IMR-90 (cell line): ENCODE results near the gene ZKSCAN5. TPM values are rescaled to one million over a fixed set of nuclear protein-coding genes. Genes with fewer than 3 reads are reported as not detected.

Experiments
- ATAC-seq: fragments of 200-7000 bp; cut with Tn5 transposase; 2 replicates; pipeline ENCODE4 v1.9.1; 2020; ENCODE audit warnings: low read depth, mild to moderate bottlenecking, moderate library complexity
- BruUV-seq: library from RNA; stranded (reverse); fragments of 400-500 nt; replicated peaks from 2 replicates; lab custom pipeline; 2021; lab: Mats Ljungman, UMichigan
- CTCF ChIA-PET: fragments of 300-600 bp; formaldehyde crosslinking; extraction: SDS; loops from one replicate; lab custom pipeline; 2021; ENCODE audit warnings: antibody characterized with exemption; lab: Yijun Ruan, JAX
- POLR2A ChIA-PET: fragments of 300-600 bp; sonication (Branson Sonifier 250); formaldehyde crosslinking; loops from one replicate; lab custom pipeline; 2022; ENCODE audit warnings: antibody characterized with exemption; ENCODE audit not compliant: unreplicated experiment; lab: Charles Lee
- DNase-seq: peaks from one replicate; pipeline ENCODE4 v3.0.0; 2013
- H2AFZ ChIP-seq: replicated peaks from 2 replicates; pipeline ENCODE3; 2013; ENCODE audit warnings: low read length, mild to moderate bottlenecking; ENCODE audit not compliant: poor library complexity
- H2AK5ac ChIP-seq: 2 replicates; pipeline ENCODE4 v1.6.1; 2013; ENCODE audit warnings: low read depth, low read length, inconsistent platforms
- H2AK9ac ChIP-seq: replicated peaks from 2 replicates; pipeline ENCODE3; 2013; ENCODE audit warnings: mild to moderate bottlenecking, low read depth, low read length, moderate library complexity; ENCODE audit not compliant: poor library complexity
- H2BK120ac ChIP-seq: 2 replicates; pipeline ENCODE4 v1.6.1; 2013; ENCODE audit warnings: low read depth, low read length, inconsistent platforms
- H2BK15ac ChIP-seq: 3 replicates; pipeline ENCODE4 v1.6.1; 2013; ENCODE audit warnings: low read depth, low read length, inconsistent platforms
- H2BK20ac ChIP-seq: 2 replicates; pipeline ENCODE4 v1.6.1; 2013; ENCODE audit warnings: low read depth, mild to moderate bottlenecking, inconsistent platforms, low read length, moderate library complexity
- H2BK5ac ChIP-seq: 2 replicates; pipeline ENCODE4 v1.6.1; 2013; ENCODE audit warnings: mild to moderate bottlenecking, low read depth, low read length, inconsistent platforms; ENCODE audit not compliant: poor library complexity, severe bottlenecking
- H3K14ac ChIP-seq: replicated peaks from 2 replicates; pipeline ENCODE4 v1.6.1; 2013; ENCODE audit warnings: low read depth, low read length, inconsistent platforms
- H3K18ac ChIP-seq: 2 replicates; pipeline ENCODE4 v1.6.1; 2013; ENCODE audit warnings: low read depth, low read length, control low read depth
- H3K23ac ChIP-seq: 2 replicates; pipeline ENCODE4 v1.6.1; 2013; ENCODE audit warnings: low read depth, low read length, inconsistent platforms
- H3K27ac ChIP-seq: 2 replicates; pipeline ENCODE4 v1.5.1; 2013; ENCODE audit warnings: mild to moderate bottlenecking, control low read depth, low read length; ENCODE audit not compliant: insufficient read depth
- H3K27me3 ChIP-seq: 2 replicates; pipeline ENCODE4 v1.6.1; 2013; ENCODE audit warnings: low read length; ENCODE audit not compliant: control insufficient read depth, insufficient read depth
- H3K36me3 ChIP-seq: 2 replicates; pipeline ENCODE4 v1.6.1; 2013; ENCODE audit warnings: low read length, mixed read lengths; ENCODE audit not compliant: control insufficient read depth, insufficient read depth
- H3K4ac ChIP-seq: 2 replicates; pipeline ENCODE4 v1.6.1; 2013; ENCODE audit warnings: low read depth, low read length, inconsistent platforms
- H3K4me1 ChIP-seq: 2 replicates; pipeline ENCODE4 v1.6.1; 2013; ENCODE audit warnings: low read length, mixed read lengths; ENCODE audit not compliant: control insufficient read depth, insufficient read depth
- H3K4me2 ChIP-seq: 2 replicates; pipeline ENCODE4 v1.6.1; 2013; ENCODE audit warnings: low read depth, mild to moderate bottlenecking, control low read depth, low read length, moderate library complexity
- H3K4me3 ChIP-seq: 2 replicates; pipeline ENCODE4 v1.5.1; 2013; ENCODE audit warnings: low read depth, mild to moderate bottlenecking, control low read depth, low read length, moderate library complexity; ENCODE audit not compliant: insufficient read depth
- H3K56ac ChIP-seq: 2 replicates; pipeline ENCODE4 v1.6.1; 2013; ENCODE audit warnings: low read length, inconsistent platforms; ENCODE audit not compliant: insufficient read depth; ENCODE audit errors: extremely low read depth
- H3K79me1 ChIP-seq, 2 experiments: 2 replicates each; pipeline ENCODE4 v1.6.1; 2013; ENCODE audit warnings: low read length in 2 of 2, inconsistent platforms in 1 of 2, low read depth in 1 of 2
- H3K9ac ChIP-seq: 2 replicates; pipeline ENCODE4 v1.6.1; 2013; ENCODE audit warnings: low read depth, low read length, control low read depth
- H3K9me1 ChIP-seq: 2 replicates; pipeline ENCODE4 v1.6.1; 2013; ENCODE audit warnings: low read length, inconsistent platforms; ENCODE audit not compliant: insufficient read depth
- H3K9me3 ChIP-seq: 2 replicates; pipeline ENCODE4 v1.6.1; 2013; ENCODE audit warnings: low read length; ENCODE audit not compliant: control insufficient read depth, insufficient read depth
- H4K20me1 ChIP-seq: 2 replicates; pipeline ENCODE4 v1.6.1; 2013; ENCODE audit warnings: low read length, inconsistent platforms; ENCODE audit not compliant: insufficient read depth
- H4K5ac ChIP-seq: 2 replicates; pipeline ENCODE4 v1.6.1; 2013; ENCODE audit warnings: mild to moderate bottlenecking, low read depth, low read length, control low read depth
- H4K8ac ChIP-seq, 2 experiments: 2 replicates each; pipeline ENCODE4 v1.6.1; 2013; ENCODE audit warnings: low read depth in 2 of 2, low read length in 2 of 2, control low read depth in 1 of 2, inconsistent platforms in 1 of 2
- H4K91ac ChIP-seq: 2 replicates; pipeline ENCODE4 v1.6.1; 2013; ENCODE audit warnings: low read depth, low read length, inconsistent platforms; ENCODE audit not compliant: insufficient read depth
- CEBPB ChIP-seq: IDR thresholded peaks from 2 replicates; pipeline ENCODE4 v1.6.1; 2012; ENCODE audit warnings: low read depth, low read length, improper control_type of control experiment
- CTCF ChIP-seq: conservative IDR thresholded peaks from 2 replicates; pipeline ENCODE4 v1.5.1; 2012; ENCODE audit warnings: mild to moderate bottlenecking, low read depth, low read length, improper control_type of control experiment
- ELK1 ChIP-seq: fragments of 150-350 bp; IDR thresholded peaks from 2 replicates; pipeline ENCODE4 v1.6.1; 2016; ENCODE audit warnings: low read depth, mild to moderate bottlenecking, low read length, moderate library complexity, borderline replicate concordance
- FOS ChIP-seq: fragments of 150-350 bp; IDR thresholded peaks from 2 replicates; pipeline ENCODE4 v1.6.1; 2016; ENCODE audit warnings: low read depth, low read length
- MAFK ChIP-seq: IDR thresholded peaks from 2 replicates; pipeline ENCODE4 v1.6.1; 2012; ENCODE audit warnings: low read depth, low read length, improper control_type of control experiment
- NFE2L2 ChIP-seq: fragments of 150-350 bp; IDR thresholded peaks from 2 replicates; pipeline ENCODE4 v1.6.1; 2016; ENCODE audit warnings: low read depth, mild to moderate bottlenecking, low read length
- RAD21 ChIP-seq: IDR thresholded peaks from 2 replicates; pipeline ENCODE4 v1.6.1; 2012; ENCODE audit warnings: low read length, improper control_type of control experiment
- RCOR1 ChIP-seq: IDR thresholded peaks from 2 replicates; pipeline ENCODE4 v1.6.1; 2012; ENCODE audit warnings: mild to moderate bottlenecking, low read length, improper control_type of control experiment; ENCODE audit not compliant: insufficient replicate concordance
- RFX5 ChIP-seq: IDR thresholded peaks from 2 replicates; pipeline ENCODE4 v1.8.0; 2012; ENCODE audit warnings: low read depth, mild to moderate bottlenecking, low read length, moderate library complexity
- USF2 ChIP-seq: fragments of 150-350 bp; IDR thresholded peaks from 2 replicates; pipeline ENCODE4 v1.6.1; 2017; ENCODE audit warnings: mild to moderate bottlenecking, antibody characterized with exemption, low read length, low read depth
- WGBS, 2 experiments: methylation state at CpG; one replicate each; pipeline versions ENCODE4 v1.1.5 to v1.1.7; 2013; ENCODE audit warnings: missing lambda C conversion rate in 2 of 2; ENCODE audit not compliant: insufficient read length in 1 of 2; ENCODE audit errors: extremely low coverage in 2 of 2; 5-methylcytosine and 5-hydroxymethylcytosine counted together
- dilution Hi-C: fragments of 300-500 bp; cut with HindIII; formaldehyde crosslinking; loops from one replicate; pipeline ENCODE4 v1.14.3; 2018; ENCODE audit warnings: low sequenced_read_pairs; ENCODE audit not compliant: unreplicated experiment
- in situ Hi-C: fragments of 300-500 bp; cut with MboI; formaldehyde crosslinking; loops from 3 replicates; pipeline ENCODE4 v1.14.3; 2019; ENCODE audit warnings: low sequenced_read_pairs, inconsistent platforms, mixed read lengths
- intact Hi-C: fragments of 100-400 bp; cut with micrococcal nuclease; formaldehyde crosslinking; loops from 2 replicates; pipeline ENCODE4 v1.10.0; 2022
- polyA plus RNA-seq, 3 experiments: library from polyadenylated mRNA; depleted of rRNA; stranded (reverse); fragments of >200 nt; gene quantifications; 2 replicates each; pipeline ENCODE4 v1.2.3, GENCODE V29; 2012; ENCODE audit warnings: low replicate concordance in 1 of 3
- total RNA-seq: library from RNA; depleted of rRNA; stranded (reverse); fragments of >200 nt; gene quantifications from 2 replicates; pipeline ENCODE4 v1.2.3, GENCODE V29; 2012

The ZKSCAN5 gene
- total and polyA plus RNA-seq, 2 of the 4 experiments (the other 2 are of a cell fraction): 5.5 to 16.3 TPM

GRCh38 chr7:99539213-99539811 is 34.9 kb downstream of the ZKSCAN5 start:
- TF ChIP-seq RFX5: no peak
- TF ChIP-seq CEBPB: no peak
- TF ChIP-seq MAFK: no peak
- TF ChIP-seq RCOR1: no peak
- TF ChIP-seq FOS: no peak
- TF ChIP-seq ELK1: no peak
- no peak for TF ChIP-seq RAD21
- no peak for TF ChIP-seq NFE2L2
- TF ChIP-seq CTCF: no peak
- TF ChIP-seq USF2: no peak
- Histone ChIP-seq H4K20me1 (no peaks in the 10 kb centered on the region), H4K91ac (no peak overlapping the region), H2BK20ac (no peak overlapping the region), H3K4me2 (no peak overlapping the region), H3K27ac (no peak overlapping the region), H3K79me1 (no peaks in the 10 kb centered on the region), H2AFZ (no peak overlapping the region), H2BK5ac (no peak overlapping the region), H3K23ac (no peak overlapping the region), H3K4me1 (no peaks in the 10 kb centered on the region), H3K9ac (no peak overlapping the region), H3K14ac (no peak overlapping the region), H3K9me3 (peaks cover 59% of the 10 kb centered on the region), H2AK5ac (no peak overlapping the region), H3K18ac (no peak overlapping the region), H4K8ac (no peak overlapping the region), H3K9me1 (no peaks in the 10 kb centered on the region), H2AK9ac (no peak overlapping the region), H3K4ac (no peak overlapping the region), H4K5ac (no peak overlapping the region), H3K36me3 (peaks cover 6% of the 10 kb centered on the region; the same call in 1 of the 2 replicates), H3K56ac (no peak overlapping the region), H2BK15ac (no peak overlapping the region), H3K4me3 (no peak overlapping the region), H3K27me3 (no peaks in the 10 kb centered on the region), H2BK120ac (no peak overlapping the region)
- intact Hi-C loops: no loop called here
- in situ Hi-C loops: no loop called here
- no TSS peak for BruUV-seq
- DNase-seq: no peak
- WGBS, 2 experiments: no CpG with 5 or more reads among the region's 7 CpGs
- no peak for ATAC-seq
- dilution Hi-C loops: no loop called here
- CTCF ChIA-PET: no interaction called here
- POLR2A ChIA-PET: no interaction called here
